GM19324 (cell line): ENCODE measurements around the gene DAZAP1.

ENCODE experiments used
- ATAC-seq: cut with Tn5 transposase; IDR thresholded peaks from one replicate; pipeline ENCODE4 v1.9.1; 2021; ENCODE audit warnings: mild to moderate bottlenecking, moderate library complexity; ENCODE audit not compliant: unreplicated experiment, low FRiP score

DAZAP1 gene

DNA sequence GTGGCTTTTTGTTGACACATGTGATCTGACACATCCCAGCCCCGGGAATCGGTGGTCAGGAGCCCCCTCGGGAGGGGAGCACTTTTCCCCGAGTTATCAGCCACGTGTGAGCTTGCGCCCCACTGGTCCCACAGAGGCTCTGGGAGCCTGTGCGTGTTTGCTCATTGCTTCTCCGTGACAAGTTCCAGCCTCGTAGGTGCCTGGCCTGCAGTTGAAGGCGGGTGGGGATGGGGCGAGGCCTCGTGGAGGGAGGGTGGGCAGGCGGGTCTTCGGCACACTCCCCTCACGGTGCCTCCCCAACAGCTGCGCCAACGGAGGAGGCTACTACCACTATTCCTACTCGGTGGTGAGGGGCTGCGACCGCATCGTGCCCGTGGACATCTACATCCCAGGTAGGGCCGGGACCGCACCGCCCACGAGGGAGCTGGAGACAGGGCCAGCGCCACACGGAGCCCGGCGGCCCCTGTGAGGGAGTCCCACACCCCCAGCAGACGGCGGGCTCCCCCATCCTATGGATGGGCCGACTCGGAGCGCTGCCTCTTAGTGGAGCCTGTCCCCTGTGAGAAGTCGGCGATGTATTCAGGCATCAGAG lies 14.4 kb upstream of the DAZAP1 start:
- ATAC-seq = no peak

GRCh38 chr19:1393841-1394240 lies 13.5 kb upstream of the DAZAP1 start:
- no peak for ATAC-seq

DNA sequence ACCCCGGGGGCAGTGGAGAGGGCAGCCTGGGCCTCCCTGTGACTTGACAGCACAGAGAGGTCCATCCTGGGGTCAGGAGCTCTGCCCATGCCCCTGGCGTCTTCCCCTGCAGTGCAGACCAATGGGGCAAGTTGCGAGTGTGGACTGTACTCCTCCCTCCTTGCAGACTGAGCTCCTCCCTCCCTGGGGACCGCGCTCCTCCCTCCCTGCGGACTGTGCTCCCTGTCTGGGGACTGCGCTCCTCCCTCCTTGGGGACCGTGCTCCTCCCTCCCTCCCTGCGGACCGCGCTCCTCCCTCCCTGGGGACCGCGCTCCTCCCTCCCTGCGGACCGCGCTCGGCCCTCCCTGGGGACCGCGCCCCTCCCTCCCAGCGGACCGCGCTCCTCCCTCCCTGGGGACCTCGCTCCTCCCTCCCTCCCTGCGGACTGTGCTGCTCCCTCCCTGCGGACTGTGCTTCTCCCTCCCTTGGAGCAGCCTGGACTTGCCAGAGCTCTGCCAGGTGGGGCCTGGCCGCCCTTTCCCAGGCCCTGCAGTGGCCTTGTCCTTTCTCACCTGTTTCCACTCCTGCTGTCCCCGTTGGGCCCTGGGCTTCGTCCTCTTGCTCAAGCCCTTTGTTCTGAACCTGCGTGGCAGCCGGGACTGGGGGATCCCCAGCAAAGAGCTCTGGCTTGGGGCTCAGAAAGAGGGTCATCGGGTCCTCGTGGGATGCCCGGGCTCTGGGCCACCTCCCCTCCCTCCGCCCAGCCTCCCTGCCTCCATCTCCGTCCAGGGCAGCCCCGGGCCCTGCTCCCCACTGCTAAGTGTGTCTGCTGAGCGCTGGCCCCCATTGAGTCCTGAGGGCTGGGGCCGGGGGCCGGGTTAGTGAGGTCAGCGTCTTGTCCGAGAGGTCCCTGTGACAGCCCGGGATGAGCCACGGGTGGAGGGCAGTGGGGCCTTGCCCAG lies 12.9 kb upstream of the DAZAP1 start:
- ATAC-seq = no peak

DNA sequence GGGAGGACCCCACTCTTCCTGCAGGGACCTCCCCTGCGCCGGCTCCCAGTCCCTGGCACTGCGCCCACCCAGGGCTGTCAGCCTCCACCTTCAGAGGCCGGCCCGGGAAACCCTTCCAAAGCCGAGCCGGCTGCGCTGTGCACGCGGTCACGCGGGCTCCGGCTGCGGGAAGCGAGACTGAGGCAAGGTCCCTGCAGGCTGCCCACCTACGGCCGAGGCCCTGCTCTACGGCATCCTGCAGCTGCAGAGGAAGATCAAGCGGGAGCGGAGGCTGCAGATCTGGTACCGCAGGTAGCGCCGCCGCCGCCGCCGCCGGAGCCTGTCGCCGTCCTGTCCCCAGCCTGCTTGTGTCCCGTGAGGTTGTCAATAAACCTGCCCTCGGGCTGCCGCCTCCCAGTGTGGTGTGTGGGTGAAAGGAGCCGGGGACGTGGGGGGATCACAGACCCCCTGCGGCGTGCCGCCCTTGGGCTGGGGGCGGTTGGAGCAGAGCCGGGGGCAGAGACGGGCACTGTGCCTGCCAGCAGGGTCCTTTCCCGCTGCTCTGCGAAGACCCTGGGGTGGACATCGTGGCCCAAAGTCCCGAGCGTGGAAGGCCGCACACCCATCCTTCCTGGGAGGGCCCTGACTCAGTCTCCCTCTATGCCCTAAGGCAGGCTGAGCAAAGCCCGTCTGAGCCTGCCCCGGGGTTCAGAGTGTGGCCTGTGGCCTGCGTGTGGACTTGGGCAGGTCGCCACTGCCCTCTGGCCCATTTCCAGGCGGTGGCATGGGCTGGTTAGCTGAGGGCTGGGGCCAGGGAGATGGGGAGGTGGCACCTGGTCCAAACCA lies 12.0 kb upstream of the DAZAP1 start:
- ATAC-seq = no peak

DNA sequence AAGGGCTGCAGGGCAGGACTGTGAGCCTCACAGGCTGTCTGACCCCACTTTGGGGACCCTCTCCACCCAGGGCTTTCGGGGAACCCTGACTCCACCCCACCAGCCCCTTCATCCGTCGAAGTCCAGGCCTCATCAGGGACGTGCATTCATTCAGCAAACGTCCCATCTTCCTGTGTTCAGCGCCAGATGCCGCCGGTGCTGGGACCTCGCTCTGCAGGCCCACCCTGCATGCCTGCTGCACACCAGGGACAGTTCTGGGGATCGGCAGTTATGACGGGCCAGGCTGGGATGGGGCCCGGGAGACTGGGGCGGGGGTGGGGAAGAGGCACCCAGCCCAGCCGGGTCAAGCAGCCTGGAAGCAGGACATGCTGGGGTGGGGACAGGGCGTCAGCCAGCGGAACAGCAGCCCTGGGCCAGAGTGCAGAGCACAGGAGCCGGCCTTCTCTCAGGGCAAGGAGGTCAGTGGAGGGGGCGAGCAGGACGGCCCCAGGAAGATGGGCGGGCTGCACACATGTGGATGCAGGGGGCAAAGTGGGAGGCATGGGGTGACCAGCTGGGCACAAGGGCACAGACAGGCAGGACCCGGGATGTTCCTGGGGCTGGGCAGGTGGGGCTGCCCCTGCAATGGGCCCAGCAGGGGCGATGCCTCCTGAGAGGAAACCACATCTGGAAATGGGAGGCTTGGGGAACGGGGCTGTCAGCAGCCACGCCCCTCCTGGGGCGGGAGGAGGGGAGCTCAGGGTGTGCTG lies 11.2 kb upstream of the DAZAP1 start:
- no peak for ATAC-seq

DNA sequence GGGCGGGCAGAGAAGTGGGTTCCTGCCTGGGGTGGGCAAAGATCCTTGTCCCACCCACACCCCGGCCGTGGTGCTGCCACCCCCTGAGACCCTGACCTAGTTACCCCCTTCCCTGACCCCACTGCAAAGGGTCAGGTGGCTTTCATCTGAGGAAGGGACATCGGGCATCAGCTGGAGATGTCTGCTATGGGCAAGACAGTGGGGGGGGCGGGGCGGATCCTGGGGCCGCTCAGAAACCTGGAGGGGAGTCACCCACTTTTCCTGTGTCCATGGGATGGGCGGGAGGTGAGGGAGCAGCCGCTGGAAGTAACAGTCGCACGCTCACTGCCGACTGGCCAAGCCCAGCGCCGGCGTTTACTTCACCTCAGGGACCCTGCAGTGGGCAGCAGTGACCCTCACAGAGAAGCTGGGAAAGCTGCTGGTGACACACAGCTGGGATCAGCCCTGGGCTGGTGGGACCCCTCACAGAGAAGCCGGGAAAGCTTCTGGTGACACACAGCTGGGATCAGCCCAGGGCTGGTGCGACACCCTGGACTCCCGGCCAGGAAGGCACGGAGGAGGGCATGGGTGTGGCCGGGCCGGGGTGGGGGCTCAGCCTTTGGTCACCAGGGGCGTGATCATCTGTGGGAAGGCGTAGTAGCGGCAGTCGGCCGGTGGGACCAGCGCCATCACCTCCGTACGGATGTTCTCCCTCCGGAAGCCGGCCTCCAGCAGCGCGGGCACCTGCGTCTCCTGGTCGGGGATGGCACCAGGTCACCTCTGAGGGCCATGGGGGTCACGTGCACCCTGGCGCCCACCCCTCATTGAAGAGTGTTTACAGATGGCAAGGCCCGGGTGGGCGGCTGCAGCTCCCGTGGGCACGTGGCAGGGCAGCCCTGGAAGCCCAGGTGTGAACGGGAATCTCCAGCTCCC lies 10.4 kb upstream of the DAZAP1 start:
- no peak for ATAC-seq

GRCh38 chr19:1397838-1398237 lies 9.5 kb upstream of the DAZAP1 start:
- no peak for ATAC-seq

DNA sequence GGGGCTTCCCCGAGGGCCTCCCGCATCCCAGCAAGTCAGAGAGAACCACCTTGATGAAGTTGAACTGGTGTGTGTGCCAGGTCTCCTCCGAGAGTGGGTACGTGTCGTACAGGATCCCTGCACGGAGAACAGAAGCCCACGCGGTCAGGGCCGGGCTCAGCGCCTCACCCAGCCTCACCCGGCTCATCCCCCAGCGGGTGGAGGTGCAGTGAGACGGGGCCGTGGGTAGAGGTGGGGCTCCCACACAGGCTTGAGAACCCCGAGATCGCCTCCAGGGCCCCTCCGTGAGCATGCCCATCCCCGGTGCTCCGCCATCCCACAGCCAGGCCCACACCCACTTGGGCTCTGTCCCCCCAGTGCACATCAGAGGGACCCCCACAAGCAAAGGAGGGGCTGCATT lies 8.3 kb upstream of the DAZAP1 start:
- no peak for ATAC-seq

DNA sequence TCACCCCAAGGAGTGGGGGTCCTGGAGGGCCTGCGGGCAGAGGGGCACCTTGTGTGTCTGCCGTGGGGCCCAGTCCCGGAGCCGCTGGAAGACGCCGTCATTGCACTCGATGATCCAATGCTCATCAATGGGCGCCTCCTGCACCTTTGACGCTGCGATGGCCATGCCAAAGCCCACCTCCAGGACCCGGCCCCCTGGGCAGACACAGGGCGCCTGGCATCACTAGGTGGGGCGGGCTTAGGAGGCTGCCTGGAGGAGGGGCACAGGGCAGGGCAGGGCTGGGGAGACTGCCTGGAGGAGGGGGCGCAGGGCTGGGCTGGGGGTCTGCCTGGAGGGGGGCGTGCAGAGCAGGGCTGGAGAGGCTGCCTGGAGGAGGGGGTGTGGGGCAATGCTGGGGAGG lies 7.6 kb upstream of the DAZAP1 start:
- ATAC-seq = no peak

DNA sequence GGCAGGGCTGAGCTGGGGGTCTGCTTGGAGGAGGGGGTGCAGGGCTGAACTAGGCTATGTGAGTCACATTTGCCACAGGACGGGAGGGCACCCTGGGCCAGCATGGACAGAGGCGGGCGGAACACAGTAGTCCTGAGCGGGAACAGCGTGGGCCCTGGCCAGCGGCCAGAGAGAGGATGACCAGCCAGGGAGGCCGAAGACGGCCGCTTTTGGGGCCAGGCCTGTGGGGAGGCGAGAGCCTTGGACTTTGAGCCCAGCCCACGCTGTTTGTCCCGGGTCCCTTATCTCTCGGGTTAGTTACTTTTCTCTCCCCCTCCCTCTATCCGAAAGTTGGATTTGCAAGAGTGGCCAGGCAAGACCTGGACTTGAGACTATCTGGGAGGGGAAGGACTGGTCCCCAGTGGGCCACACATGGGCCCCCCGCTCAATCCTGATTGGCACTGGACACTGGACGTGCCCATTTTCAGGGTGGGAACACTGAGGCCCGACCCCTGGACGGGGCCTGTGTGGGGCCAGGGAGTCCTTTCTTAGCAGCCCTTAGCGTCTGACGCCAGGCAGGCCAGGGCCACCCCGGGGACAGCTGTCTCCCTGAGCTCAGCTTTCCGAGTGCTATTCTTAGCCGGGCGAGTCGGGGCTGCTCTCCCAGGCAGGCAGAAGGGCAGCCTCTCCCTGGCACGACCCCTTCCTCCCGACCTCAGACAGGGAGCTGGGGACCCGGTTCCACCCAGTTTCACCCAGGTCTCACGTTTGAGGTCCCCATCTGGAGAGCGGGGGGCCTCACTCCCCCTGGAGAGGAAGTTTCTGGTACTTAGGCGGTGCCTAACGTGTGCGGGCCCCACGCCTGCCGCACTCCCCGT lies 6.9 kb upstream of the DAZAP1 start:
- no peak for ATAC-seq

DNA sequence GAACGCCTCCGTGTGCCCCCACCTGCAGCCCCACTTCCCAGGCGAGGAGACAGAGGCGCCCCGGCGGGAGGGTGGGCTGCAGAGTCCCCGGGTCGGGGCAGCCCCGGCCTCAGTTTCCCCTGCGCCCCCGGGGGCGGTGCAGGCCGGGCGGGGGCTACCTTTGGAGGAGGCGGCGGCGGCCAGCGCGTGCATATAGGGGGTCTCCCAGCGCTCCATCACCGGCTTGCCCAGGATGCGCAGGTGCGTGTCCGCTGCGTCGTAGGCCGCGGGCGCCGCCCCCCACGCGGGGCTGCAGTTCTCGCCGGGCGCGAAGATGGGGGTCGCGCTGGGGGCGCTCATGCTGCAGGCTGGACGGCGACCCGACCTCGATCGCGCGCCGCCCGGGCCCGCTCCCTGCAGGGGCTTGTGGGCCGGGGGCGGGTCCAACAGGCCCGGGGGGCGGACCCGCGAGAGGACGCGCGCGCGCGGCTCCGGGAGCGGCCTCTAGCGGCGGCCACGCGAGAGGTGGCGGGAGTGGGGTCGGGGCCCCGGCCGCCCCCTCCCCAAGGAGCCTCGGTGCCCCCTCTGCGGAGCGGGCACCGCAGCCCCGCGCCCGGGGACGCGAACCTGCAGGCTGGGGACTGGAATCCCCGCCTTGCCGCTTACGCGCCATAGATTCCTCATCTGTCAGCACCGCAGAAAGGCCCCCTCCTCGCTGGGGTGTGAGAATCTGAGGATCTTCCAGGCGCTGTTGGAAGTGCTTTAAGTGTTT lies 6.1 kb upstream of the DAZAP1 start, which contains the start of gene GAMT:
GAMT (minus strand) TSS at position 405 of the 751 bp plus-strand sequence; CDS start at position 339, 66 bp downstream.
- ATAC-seq = no peak

DNA sequence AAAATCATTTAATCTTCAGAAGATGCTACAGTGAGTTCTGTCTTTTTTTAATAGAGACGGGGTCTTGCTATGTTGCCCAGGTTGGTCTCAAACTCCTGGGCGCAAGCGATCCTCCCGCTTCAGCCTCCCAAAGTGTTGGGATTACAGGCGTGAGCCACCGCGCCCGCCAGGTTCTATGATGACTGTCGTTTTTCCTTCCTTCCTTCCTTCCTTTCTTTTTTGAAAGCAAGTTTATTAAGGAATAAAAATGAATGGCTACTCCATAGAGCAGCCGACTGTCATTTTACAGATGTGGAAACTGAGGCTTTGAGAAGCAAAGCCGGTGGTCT lies 5.5 kb upstream of the DAZAP1 start:
- ATAC-seq = no peak

GRCh38 chr19:1402411-1403070 lies 4.8 kb upstream of the DAZAP1 start:
- ATAC-seq = no peak

DNA sequence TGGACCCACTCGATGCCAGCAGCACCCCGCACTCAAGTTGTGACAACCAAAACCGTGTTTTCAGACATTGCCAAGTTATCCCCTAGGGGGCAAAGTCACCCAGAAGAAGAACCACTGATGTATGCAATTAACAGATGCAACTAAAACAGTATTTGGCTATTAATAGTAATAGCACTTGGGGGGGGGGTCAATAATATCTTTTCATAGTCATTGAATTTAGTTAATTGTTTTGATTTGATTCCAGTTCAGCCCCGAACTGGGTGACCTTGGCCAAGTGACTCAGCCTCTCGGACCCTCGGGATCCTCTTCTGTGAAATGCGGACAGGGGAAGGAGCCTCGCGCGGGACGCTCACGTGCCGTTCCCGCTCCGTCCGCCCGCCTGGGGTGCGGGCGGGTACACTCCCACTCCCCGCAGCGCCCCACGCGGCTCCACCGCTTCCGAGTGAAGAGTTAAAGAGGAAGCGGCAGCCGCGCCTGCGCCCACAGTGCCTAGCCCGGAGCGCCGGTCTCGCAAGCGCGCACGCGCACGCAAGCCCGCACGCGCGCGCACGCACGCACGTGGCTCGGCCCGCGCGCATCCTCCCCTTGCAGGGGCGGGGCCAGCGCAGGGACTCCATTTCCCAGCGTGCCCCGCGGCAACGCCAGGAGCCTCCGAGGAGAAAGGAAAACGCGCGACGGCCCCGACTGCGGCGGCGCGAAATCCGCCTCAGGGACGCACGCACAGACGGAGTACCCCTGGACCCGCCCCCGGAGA lies 435 bp upstream of the DAZAP1 start:
- peak; percentile 85 for ATAC-seq

GRCh38 chr19:1408300-1409203 lies 1.2 kb downstream of the DAZAP1 start:
- peak; percentile 4 for ATAC-seq
